GM21390 (cell line): ENCODE measurements around the gene CXXC1.
"Not testable (repeated sequence)": the region's sequence is repeated elsewhere in the genome, so short reads cannot be mapped to it uniquely, and the experiment has no call there.

Experiments
- ATAC-seq: cut with Tn5 transposase; IDR thresholded peaks from one replicate; pipeline ENCODE4 v1.9.1; 2021; ENCODE audit not compliant: unreplicated experiment

Gene CXXC1

DNA sequence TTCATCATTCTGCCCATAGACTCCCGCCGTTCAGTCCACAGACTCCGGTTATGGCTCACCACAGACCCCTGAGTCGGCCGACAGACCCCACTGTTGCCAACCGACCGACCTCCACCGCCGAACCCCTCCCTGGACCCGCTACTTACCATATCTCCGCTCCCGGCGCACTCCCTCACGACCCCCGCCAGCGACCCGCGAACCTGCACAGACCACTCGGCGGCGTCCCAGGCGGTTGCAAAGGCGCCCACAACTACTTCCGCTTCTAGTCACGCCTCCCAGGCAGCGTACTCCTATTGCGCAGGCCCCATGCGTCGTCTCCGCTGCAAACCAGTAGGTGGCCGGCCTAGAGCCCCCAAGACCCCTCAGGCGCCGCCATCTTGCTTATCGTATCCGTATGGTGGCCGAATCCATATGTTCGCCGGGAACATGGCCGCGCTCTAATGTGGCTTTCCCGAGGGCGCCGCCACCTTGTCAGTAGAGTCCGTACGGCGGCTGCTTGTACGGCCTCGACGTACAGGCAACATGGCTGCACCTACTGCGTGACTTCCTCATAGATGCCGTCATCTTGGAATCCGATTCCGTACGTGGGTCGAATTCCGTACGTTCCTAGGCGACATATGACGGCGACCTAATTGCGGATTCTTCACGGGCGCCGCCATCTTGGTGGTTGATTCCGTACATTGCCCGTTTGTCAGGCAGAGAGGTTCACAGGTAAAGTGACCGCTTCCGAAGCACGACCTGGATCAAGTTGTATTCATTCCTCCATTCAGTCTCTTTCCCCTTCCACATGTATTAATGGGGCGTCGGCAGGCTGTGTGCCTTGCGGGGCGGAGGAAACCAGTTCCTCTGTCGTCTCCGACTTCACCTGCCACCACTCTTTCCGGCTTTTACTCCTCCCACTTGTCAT, at the start of gene CXXC1:
Gene CXXC1 (minus strand): TSS at position 252 of the 907 bp plus-strand sequence. CDS start 103 bp downstream, at position 149.
- peak; percentile 86 for ATAC-seq

DNA sequence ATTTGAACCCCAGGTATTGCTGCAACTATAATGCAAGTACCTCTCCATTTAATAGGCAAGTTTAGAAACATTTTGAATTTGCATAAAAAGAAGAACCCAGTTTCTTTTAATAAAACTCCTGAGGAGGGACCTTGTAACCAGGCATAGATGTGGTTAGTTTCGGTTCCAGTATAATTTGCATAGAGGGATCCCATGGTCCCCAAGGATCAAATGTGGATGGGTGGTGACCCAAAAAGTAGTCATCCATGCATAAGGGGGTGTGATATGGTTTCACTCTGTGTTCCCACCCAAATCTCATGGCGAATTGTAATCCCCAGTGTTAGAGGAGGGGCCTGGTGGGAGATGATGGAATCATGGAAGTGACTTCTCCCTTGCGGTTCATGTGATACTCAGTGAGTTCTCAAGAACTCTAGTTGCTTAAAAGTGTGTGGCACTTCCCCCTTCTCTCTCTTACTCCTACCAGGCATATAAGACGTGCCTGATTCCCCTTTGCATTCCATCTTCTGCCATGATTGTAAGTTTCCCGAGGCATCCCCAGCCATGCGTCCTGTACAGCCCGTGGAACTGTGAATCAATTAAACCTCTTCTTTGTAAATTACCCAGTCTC, 47.2 kb upstream of the CXXC1 start:
- peak; percentile 86 for ATAC-seq

DNA sequence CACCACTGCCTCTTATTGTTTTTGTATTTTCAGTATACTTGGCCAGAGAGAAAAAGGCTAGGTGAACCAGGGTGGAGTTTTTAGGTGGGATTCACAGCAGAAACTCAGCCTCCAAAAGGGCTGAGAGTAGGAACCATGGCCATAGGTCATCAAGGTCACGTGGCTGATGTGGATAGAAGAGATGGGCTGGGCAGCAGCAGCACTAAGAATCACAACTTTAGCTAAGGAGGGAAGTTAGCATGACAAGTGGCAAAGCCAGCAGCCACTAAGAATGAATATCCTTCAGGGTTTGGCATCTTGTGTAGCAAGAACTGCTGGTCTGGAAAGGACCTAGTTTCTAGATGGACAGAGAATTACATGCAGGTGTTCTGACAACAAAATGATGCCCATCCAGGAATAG, 44.2 kb upstream of the CXXC1 start:
- ATAC-seq, result no peak

DNA sequence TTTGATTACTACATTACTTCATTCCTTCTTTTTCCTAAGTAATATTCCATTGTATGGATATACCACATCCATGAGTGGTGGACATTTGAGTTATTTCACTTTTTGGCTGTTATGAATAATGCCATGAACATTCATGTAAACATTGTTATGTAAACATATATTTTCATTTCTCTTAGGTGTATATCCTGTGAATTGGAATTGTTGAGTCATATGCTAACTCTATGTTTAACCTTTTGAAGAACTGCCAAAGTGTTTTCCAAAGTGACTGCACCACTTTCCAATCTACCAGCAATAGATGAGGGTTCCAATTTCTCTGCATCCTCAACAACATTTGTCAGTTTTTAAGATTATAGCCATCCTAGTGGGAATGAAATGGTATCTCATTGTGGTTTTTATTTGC, 42.7 kb upstream of the CXXC1 start:
- ATAC-seq, result no peak

DNA sequence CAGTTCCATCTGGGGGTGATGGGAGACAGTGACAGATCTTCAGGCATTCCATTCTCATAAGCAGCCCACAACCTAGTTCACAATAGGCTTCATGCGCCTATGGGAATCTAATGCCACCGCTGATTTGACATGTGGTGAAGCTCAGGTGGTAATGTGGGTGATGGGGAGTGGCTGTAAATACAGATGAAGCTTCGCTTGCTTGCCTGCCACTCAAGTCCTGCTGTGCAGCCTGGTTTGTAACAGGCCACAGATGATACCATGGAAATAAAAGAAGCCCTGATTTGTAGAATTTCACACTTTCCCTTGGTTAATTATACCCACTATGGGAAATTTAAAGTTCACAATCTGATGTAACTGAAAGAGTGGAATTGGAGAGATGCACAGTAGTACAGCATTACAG, 40.5 kb upstream of the CXXC1 start:
- ATAC-seq, result no peak

DNA sequence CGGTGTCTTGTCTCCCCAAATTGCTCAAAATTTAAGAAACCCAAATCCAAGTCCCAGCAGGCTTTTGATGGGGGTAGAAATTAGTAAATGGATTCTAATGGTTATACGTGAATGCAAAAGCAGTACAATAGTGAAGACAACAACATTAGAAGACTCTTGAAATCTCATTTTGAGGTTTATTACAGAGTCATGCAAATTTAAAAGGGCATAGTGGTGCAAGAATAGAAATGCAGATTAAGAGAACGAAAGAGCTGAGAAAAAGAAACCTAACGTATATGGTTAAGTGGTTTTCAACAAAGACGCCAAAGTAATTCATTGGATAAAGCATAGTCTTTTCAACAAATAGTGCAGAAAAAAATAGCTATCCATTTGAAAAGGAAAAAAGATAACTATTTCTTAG, 33.2 kb upstream of the CXXC1 start:
- peak; percentile 89 for ATAC-seq

DNA sequence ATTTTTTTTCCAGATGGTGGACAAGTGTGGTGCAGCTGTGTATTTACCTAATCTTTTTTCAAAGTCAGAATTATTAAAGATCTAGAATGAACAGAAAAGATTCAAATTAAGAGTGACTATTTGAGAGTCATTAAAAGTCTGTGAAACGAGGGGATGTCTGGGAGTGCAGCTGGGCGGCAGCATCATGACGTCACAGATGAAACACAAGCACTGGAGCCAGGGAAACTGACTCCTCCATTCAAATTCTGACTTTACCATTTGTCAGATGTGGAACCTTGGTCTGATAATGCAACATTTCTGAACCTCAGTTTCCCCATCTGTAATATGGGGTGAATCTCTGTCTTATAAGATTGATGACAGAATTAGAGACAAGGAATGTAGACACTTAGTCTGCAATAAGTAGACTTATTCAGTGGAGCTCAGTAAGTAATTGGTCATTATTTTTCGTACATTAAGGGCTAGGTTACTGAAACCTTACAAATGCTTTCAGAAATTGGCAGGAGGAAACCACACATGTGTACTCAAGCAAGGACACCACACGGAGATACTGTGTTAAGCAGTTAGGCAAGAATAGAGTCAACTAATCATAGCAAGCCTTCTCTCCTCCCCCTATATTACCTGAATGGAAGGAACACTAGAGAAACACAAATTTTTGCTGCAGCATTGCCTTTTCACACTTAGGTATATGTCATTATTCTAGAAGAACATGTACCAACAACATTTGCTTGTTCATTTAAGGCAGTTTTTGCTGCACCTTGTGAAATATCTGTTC, 27.8 kb upstream of the CXXC1 start:
- peak; percentile 67 for ATAC-seq

DNA sequence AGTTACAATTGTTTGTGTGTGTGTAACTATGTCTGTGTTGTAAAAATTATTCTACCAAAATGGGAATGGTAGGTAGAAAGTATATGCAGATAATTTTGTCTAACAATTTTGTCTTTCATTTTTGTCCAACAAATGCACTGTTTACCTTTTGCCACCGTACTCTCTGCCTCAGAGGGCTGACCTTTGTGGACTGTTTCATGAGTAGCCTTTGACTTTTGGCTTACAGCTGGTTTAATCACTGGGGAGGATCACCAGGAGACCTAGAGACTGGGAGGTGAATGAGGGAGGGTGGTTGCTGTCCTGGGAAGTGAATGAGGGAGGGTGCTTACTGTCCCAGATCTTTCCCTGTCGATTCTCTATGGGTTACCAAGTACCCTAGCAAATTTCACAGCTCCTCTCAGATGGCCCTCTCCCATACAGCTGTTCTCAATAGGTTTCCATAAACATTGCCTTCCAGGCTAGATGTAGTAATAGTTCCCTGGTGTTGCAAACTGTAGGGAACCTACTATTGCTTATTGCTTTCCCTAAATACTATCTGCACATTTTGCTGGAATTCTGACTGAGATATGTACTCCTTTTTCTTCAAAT, 26.5 kb upstream of the CXXC1 start:
- ATAC-seq, result no peak

DNA sequence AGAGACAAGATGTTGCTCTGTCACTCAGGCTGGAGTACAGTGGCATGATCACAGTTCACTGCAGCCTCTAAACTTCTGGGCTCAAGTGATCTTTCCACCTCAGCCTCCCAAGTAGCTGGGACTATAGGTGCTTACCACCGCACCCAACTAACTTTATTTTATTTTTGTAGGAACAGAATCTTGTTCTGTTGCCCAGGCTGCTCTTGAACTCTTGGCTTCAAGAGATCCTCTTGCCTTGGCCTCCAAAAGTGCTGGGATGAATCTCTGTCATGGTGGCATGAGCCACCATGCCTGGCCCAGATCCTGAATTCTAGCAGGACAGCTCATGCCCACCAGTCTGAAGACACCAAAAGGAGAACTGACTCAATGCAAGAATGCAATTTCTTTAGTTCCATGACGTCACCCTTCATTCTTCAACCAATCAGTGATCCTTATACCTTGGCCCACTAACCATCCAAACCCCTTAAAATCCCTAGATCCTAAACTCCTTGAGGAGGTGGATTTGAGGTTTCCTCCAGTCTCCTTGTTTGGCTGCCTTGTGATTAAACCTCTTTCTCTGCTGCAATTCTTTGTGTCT, 25.6 kb upstream of the CXXC1 start:
- peak; percentile 18 for ATAC-seq

DNA sequence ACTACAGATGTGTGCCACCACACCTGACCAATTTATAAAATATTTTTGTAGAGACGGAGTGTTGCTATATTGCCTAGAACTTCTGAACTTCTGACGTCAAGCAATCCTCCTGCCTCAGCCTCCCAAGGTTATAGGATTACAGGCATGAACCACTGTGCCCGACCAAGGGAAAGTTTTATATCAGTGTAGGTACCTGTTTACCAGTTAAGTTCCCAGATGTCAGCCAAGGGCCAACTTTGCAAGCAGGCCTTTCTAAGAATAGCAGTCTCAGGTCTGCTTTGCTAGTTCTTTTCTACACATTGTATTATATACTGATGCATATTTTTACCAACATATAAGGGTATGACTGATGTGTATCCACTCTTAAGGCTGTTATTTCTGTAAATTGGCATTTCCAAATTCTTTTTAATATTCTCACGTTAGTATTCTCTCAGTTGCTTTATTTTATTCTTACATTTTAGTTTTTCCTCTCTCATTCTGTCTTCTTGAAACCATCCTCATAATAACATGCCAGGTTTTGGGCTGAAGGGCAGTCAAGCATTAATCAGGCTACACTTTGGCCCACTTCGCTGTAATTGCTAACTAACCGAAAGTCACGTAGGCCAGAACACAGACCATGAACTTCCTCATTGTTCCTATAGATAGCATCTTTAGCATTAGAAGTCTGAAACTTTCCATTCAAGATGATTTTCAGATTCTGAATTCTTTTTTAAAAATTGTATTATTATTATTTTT, 25.0 kb upstream of the CXXC1 start:
- ATAC-seq, result peak; percentile 74

DNA sequence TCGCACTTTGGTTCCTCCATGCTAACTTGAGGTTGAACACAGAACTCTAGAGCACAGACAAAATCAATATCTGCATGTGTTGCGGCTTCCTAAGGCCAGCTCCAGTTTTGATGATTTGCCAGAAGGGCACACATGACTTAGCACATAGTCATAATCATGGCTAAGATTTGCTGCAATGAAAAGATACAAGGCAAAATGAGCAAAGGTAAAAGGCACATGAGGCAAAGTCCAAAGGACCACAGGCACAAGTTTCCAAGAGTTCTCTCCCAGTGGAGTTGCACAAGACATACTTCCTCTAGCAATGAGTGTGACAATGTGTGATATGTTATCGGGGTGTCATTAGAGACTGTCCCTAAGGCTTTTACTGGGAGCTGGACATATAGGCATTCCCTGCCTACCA, 24.2 kb upstream of the CXXC1 start:
- ATAC-seq, result no peak

DNA sequence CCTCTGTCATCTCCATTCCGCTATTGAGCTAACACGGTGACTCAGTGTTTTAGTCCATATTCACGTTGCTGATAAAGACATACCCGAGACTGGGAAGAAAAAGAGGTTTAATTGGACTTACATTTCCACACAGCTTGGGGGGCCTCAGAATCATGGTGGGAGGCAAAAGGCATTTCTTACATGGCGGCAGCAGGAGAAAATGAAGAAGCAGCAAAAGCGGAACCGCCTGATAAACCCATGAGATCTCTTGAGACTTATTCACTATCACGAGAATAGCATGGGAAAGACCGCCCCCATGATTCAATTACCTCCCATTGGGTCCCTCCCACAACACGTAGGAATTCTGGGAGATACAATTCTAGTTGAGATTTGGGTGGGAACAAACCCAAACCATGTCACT, 22.6 kb upstream of the CXXC1 start:
- ATAC-seq, result no peak

DNA sequence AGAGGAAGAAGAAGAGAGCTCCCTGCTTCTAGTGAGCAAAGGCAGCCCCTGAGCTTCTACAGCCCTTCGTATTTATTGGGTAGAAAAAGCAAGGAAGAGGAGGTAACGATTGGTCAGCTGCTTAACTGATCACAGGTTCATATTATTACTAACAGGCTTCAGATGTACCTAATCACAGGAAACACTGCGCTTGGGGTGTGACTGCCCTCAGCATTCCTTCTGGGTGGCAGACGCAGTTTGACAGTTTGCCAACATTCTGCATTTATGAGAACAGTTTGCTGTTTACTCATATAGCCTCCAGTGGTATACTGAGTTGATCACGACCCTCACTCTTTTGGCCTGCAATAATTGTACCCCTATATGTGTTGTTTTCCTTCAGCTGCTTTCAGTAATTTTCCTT, 21.4 kb upstream of the CXXC1 start:
- ATAC-seq, result not testable (repeated sequence)

DNA sequence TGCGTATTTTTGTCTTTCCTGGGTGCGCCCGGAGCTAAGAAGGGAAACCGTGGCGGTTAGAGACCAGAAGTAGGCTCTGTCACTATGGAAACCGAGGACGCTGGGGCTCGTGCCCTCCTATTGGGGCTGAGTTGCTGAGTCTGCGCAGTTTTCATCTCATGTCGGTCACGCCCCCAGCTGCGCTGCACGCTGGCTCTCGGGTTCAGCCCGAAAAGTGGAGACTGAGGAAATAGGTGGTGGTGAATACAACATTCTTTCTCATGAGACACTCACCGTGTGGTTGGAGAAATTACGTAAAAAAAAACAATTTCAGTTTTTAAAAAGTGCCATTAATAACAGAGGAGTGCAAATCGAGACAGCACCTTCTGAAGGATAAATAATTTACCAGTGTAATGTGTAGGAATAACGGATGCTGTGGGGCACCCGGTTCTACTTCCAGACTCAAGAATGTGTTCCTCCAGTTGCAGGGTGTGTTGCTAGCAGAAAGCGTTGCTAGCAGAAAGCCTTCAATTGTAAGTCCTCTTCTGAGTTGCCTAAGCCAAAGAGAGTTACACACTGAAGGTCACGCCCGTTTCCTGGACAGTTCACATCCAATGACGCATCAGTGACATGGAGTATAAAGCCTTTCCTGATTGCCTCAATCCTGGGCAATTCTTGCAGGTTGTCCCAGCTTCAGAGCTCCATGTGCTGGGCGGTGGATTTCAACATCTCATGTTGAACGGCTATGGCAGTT, 20.4 kb upstream of the CXXC1 start:
- peak; percentile 81 for ATAC-seq

DNA sequence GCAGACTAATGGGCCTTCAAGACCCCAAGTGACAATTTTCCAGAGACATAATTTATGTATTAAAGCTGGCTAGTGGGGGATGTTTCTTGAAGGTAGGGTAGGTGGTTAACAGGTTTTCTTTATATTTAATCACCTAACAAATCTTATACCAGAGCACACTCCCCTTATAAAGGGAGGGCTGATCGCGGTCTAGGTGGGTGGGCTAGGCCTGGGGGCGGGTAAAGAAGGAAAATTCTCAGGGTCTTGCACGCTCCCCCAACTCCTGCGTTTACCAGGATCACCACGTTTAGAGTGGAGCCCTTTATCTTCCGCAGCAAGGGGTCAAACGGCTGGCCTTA, 19.9 kb upstream of the CXXC1 start:
- ATAC-seq, result no peak

DNA sequence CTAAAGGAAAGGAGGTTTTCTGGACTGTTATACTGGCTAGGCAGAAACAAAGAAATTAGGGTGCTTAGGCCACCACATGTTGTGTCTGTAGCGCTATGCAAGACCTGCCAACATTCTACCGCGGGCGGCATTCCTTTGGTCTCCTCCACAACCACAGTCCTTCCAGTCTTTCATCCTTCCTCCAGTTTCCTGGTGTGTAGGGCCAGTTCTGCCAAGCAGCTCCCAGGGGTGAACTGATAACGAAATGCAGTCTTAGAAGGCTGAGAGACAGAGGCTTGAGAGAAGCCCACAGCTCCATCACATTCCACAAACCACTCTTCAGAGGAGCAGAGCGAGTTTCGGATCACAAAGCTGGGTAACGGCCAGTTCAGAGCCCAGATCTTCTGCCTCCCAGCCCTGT, 19.5 kb upstream of the CXXC1 start:
- ATAC-seq, result no peak

DNA sequence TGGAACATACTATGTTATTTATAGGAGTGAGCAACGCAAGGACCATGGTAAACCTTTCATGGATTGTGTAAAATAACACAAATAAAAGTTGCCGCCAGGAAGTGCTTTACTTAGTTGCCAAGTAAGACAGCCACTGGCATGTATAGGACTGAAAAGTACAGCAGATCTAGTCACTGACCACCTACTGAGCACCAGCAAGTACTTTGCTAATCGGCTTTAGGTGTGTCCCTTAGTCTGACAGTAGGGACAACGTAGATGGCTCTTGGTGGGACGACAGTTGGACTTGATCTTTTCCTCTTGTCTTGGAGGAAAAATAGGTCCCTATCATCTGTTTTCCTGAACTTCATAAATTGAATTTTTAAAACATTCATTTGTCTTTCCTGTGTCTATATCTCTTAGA, 13.6 kb upstream of the CXXC1 start:
- no peak for ATAC-seq

DNA sequence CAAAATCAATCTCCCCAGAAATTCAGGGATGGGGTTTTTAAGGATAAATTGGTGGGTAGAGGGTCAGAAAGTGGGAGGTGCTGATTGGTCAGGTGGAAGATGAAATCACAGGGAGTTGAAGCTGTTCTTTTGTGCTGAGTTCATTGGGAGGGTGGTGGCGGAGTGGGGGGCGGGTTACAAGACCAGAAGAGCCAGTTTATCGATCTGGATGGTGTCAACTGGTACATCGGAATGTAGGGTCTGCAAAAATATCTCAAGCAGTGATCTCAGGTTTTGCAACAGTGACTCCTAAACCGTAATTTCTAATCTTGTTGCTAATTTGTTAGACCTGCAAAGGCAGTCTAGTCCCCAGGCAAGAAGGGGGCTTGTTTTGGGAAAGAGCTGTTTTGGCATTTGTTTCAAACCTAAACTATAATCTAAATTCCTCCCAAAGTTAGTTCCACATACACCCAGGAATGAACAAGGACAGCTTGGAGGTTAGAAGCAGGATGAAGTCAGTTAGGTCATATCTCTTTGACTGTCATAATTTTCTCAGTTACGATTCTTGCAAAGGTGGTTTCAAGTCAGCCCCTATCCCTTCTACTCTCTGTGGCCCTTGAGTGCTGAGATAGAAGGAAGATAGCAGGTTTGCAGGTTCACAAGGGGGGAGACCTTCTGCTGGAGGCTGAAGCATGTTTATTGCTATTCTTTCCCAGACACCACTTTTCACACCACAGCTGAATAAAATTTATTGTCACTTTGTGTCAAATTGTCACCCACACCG, 12.3 kb upstream of the CXXC1 start:
- no peak for ATAC-seq
